KBM-7 (cell line): ENCODE measurements around the gene IFI27L2.

Experiments used
- DNase-seq: peaks from one replicate; pipeline ENCODE4 v3.0.0-alpha.2; 2015
- in situ Hi-C: fragments of 300-500 bp; cut with MboI; formaldehyde crosslinking; loops from 2 replicates; pipeline ENCODE4 v1.14.3; 2020; ENCODE audit warnings: low sequenced_read_pairs, low pct_unique_long_range_greater_than_20kb, mixed read lengths

IFI27L2 gene

DNA sequence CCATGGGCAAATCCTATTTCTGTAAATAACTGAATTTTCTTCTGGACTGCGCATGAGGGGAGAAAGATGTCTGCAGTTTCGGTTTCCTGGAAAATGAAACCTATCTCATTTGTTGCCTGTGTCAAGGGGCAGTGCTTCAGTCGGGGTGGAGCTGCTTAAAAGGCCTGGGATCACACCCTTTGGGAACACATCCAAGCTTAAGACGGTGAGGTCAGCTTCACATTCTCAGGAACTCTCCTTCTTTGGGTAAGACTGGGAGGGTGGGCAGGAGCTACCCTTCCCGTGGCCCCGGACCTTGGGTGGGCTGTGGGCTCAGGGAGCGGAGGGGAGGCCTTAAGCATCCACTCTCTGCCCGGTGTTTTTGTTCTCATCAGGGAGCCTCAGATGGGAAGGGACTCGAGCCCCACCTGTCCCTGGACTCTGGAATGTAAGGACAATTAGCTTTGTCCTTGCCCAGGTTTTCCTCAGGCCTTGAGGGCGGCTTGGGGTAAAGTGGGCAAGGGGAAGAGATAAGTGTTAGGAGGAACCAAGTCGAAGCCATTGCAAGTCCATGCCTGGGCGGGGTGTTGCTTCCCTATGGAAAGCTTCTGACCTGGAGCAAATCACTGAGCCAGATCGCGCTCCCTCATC is 18.7 kb downstream of the IFI27L2 start, which contains the start of gene IFI27:
Gene IFI27 (plus strand): TSS at position 185 of the 630 bp plus-strand sequence.
- DNase-seq, result no peak
- in situ Hi-C loops, result no loop called here

DNA sequence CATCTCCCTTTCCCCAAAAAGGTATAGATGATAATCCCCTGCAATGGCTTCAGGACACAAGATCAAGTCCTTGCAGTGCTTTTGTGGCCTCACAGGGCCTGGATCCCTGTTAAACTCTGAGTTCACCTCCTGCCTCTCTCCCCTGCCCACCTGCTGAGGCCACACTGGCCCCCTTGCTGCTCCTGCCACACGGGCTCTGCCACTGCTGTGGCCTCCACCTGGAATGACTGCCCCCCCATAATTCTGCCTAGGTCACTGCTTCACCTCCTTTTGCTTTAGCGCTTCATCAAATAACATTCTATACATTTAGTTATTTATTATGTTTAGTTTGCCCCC is 19.5 kb downstream of the IFI27L2 start:
- DNase-seq, result no peak
- in situ Hi-C loops, result no loop called here

DNA sequence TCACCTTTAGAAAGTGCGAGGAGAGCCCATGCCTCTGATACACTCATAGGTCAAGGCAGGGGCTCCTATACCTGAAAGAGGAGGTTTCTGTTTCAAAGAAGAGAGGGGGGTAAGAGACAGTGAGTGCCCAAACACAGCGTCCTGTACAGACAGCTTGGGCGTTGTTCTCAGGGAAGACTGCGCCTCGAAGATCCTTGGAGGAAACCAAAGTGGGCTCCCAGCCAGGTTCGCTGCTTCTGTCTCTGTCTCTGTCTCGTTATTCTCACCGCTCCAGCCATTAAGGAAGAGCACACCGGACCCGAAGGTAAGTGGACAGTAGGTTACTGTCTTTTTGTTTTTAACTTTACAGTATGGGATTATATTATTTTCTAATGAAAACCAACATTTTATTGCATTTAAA is 24.7 kb downstream of the IFI27L2 start:
- in situ Hi-C loops, result no loop called here
- no peak for DNase-seq

DNA sequence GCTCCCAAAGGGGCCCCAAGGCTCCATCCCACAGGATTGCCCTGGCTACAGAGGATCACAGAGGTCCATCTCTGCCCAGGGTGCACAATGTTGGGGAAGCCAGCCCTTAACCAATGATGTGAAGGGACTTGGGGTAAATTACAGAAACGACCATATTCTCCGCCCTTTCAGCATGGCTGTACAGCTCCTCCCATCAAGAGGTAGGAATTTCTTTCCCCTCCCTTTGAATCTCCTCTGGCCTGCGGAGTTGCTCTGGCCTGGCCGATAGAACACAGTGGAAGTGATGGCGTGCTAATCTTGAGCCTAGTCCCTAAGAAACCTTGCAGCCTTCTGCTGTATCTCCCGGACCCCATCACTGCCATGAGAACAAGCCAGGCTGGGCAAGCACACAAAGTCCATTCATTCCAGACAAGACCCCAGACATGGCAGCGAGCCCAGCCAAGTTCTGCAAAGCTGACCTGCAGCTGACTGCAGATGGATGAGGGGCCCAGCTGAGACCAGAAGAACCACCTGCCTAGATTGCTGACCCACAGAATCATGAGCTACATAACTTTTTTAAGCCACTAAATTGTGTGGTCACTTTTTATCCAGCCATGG is 25.8 kb downstream of the IFI27L2 start:
- in situ Hi-C loops, result no loop called here
- DNase-seq, result no peak

DNA sequence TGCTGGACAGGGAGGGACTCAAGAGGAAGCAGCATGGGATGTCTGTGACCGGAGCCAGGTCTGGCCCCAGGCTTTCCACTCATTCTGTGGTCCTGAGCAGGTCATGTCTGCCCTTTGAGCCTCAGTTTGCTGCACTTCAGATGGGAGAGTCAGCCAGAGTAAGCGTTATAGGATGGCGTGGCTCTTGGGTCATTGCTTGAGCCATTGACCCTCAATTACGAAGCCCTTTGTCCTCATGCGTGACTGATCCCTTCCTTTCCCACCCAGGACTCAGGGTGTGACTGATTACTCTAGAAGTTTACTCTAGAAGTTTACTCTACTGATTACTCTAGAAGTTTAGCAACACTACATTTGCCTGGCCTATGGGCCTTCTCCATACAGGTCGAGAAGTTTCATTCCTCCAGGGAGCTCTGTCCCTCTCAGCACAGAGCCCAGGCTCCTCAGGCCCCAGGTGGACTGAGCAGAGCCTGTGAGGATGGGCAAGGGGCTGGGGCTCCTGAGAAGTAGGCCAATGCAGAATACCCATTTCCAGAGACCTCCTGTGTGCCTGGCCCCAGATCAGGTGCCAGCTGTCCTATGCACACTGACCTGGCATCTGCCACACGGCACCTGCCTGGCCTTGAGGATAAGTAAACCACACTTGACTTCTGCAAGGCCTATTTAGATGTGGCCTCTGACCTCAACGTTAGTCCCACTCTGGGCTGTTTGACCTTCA is 26.5 kb downstream of the IFI27L2 start:
- DNase-seq, result no peak
- in situ Hi-C loops, result no loop called here

DNA sequence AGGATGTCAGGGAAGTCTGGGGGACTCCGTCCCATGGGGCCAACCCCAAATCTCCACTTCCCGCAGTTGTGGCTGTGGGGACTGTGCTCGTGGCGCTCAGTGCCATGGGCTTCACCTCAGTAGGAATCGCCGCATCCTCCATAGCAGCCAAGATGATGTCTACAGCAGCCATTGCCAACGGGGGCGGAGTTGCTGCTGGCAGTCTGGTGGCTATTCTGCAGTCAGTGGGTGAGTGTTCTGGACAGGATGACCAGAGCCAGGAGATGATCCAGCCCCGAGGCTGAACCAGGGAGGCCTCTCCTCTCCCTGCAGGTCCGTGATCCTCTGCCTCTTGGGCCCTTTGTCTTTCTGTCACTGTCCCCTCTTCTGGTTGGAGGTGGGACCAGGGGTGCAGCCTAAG is 27.7 kb downstream of the IFI27L2 start:
- in situ Hi-C loops, result no loop called here
- no peak for DNase-seq

DNA sequence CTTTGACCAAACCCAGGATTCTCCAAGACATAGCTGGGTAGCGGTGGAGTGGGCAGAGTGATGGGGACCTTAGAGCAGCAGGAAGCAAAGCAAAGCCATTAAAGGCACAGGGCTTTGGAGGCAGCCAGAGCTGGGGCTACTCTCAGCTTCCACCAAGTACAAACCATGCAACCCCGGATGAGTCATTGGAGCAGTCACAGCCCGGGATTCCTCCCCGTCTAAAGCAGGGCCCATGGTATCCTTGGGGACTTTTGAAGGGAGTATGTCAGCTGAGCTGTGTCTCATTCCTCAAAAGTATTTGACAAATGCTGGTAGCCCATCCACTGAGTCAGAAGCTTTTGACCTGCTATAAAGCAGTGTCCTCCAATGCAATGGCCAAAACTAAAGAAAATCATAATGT is 28.6 kb downstream of the IFI27L2 start:
- DNase-seq, result no peak

DNA sequence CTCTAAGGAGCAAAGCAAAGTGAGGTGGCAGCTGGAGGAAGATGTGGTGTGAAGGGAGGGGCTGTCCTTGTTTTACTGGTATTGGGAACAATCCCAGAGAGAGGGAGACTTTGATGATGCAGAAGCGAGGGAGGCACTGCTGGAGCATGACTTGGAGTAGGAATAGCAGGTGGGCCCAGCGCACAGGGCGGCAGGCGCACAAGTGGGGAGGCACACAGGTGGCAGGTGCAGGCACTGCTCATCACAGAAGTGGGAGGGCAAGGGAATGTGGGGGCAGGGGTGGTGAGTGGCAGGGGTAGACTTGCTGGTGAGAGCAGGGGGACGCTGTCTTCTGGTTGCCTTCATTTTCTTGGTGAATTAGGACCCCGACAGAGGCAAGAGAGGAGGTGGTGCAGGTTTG is 30.4 kb downstream of the IFI27L2 start:
- no peak for DNase-seq
- in situ Hi-C loops, result no loop called here

More for the DNA sequence above, 28.6 kb downstream of the IFI27L2 start:
- in situ Hi-C loops, result no loop called here

DNA sequence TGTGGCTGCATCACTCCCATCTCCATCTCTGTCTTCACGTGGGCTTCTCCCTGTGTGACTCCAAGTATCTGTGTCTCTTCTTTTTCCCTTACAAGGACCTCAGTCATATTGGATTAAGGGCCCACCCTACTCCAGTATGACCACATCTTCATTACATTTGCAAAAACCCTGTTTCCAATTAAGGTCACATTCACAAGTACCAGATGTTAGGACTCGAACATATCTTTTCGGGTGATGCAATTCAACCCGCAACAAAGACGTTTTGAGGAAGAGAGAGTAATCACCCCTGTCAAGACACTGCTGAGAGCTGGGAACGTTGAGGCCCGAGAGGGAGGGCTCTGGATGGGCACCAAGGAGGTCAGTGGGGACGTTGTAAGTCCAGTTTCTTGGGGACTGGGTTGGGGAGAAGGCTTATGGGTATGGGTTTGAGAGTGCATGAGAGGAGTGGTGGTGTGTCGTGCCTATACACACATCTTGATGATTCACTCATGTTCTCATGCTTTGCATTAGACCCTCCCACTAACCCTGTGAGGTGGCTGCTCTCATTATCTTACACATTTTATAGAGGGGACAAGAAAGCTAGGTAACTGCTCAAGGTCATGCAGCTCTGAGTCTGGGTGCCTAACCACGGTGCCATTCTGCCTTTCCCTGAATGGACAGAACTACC is 30.9 kb downstream of the IFI27L2 start:
- in situ Hi-C loops, result no loop called here
- DNase-seq, result no peak

DNA sequence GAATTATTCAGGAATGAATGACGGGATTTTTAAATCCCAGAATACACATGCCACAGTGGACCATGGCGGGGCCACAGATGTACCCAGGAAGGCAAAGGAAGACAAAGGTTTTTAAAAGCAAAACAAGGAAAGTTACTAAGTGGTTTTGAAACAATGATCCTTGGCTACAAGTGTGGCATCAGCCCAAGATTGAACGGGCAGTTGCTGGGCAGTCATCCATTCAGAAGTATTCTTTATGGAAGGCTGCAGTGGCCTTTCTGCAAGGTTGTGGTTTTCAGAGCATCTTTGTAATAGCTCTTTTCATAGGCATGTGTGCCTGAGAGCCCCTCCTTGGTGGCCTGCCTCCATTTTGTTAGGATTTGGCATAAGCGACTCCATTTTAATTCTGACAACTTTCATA is 32.3 kb downstream of the IFI27L2 start:
- in situ Hi-C loops, result no loop called here

DNA sequence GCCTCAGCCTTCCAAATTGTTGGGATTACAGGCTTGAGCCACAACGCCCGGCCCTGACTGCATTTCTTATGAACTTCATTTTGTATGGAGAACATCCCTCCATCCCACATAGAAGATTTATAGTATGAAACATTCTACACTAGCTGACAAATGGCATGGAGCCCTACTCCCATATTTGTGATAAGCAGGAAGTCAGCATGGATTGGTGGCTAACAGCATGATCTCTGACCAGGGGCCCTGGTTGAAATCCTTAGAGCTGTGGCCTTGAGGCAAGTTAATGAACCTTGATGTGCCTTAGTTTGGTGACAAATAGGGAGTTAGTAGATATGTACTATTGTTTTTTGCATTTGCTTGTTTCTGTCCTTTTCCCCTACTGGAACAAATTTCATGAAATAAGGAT is 36.0 kb downstream of the IFI27L2 start:
- DNase-seq, result no peak
- in situ Hi-C loops, result no loop called here

More for the DNA sequence above, 32.3 kb downstream of the IFI27L2 start:
- DNase-seq, result no peak

DNA sequence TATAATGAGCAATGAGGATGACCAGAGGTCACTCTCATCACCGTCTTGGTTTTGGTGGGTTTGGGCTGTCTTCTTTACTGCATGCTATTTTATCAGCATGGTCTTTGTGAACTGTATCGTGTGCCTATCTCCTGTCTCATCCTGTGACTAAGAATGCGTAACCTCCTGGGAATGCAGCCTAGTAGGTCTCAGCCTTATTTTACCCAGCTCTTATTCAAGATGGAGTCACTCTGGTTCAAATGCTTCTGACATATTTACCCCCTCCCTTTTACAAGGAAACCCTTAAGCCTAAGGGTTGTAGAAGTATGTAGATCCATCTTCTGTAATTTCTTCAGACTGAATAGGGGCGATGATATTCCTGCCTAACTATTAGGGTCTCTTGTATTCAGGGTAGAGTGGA is 39.9 kb downstream of the IFI27L2 start:
- in situ Hi-C loops, result no loop called here
- no peak for DNase-seq

DNA sequence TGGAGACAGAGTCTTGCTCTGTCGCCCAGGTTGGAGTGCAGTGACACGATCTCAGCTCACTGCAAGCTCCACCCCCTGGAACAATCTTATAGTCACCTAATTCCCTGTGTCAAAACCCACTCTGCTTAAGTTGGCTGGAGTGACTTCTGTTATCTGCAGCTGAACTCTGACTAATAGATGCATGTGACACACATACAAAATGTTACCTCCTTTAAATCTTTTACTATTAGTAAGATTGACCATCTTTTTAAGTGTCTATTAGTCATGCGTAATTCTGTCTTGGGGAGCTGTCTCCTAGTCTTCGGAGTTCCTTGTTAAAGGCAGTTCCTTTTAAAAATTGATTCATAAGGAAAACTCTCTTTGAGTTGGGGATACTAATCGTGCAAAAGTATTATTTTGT is 40.9 kb downstream of the IFI27L2 start:
- DNase-seq, result no peak
- in situ Hi-C loops, result no loop called here

DNA sequence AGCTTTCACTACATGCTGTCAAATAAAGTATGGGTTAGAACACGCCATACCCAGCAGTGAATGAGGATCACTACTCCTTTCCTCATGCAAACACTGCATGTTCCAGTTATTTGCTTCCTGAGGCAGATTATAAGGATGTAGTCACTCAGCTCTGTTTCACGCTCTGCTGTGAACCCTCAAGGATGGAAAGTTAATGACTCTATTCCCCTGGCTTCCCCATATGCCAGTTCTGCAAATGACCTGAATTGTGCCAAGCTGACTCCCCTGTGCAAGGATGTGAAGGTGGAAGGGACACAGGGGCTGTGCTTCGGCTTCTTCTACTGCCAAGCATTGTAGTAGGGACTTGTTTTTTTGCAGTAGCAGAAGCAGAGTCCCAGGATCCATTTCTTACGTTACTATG is 41.5 kb downstream of the IFI27L2 start:
- DNase-seq, result no peak
- in situ Hi-C loops, result no loop called here

DNA sequence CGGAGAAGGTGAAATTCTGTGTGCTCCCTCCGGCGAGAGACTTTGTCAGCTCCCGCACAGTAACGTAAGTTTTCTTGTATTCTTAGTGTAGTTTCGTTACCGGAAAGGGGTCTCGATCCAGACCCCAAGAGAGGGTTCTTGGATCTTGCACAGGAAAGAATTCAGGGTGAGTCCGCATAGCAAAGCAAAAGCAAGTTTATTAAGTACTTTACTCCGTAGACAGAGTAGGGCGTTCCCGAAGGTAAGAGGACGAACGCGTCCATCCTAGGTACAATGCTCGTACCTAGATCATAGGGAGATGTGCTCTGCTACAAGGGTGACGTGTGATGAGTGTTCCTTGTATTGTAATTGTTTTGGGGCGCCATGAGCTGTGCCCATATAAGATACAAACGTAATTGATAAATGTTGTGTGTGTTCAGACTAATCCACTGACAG is 48.0 kb downstream of the IFI27L2 start:
- in situ Hi-C loops, result no loop called here
- no peak for DNase-seq

DNA sequence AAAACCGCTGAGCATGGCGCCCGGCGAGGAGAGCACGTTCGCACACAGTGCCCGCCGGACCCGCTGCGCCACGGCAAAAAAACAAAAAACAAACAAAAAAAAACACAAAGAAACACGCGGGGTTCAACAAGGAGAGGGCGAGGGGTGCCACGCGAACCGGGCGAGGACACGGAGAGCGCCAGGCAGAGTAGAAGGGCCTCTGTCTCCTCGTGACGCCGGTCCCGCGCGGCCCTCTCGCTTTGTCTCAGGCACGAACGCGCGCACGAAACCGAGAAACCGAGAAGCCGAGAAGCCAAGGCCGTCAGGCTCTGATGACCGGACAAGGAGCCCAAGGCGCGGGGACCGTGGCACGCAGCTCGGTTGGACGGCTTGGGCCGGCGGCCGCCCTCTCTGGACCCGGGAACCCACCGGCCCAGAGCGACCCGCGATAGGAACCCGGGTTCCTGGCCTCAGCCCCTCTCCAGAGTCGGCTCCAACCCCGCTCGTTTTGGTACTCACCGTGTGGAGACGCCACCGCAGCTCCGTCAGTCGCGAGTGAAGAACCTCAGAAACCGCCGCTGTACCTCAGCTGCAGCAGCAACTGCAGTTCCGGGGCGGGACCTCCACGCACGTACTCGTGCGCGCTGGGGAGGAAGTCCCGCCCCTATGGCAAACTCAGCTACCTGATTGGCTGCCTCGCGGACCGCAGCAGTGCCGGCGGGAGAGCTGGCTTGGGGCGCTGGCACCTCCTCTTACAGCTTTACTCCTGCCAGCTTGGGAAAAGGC is 48.6 kb downstream of the IFI27L2 start, which contains the start of the genes DDX24 and IFI27L1:
Gene DDX24 (minus strand): TSS at position 582 of the 765 bp plus-strand sequence. CDS start 1,460 bp downstream, outside the sequence.
Gene IFI27L1 (plus strand): TSS at position 690 of the 765 bp plus-strand sequence. CDS start 15,628 bp downstream, outside the sequence.
- peak; percentile 93 for DNase-seq
- in situ Hi-C loops, result no loop called here

DNA sequence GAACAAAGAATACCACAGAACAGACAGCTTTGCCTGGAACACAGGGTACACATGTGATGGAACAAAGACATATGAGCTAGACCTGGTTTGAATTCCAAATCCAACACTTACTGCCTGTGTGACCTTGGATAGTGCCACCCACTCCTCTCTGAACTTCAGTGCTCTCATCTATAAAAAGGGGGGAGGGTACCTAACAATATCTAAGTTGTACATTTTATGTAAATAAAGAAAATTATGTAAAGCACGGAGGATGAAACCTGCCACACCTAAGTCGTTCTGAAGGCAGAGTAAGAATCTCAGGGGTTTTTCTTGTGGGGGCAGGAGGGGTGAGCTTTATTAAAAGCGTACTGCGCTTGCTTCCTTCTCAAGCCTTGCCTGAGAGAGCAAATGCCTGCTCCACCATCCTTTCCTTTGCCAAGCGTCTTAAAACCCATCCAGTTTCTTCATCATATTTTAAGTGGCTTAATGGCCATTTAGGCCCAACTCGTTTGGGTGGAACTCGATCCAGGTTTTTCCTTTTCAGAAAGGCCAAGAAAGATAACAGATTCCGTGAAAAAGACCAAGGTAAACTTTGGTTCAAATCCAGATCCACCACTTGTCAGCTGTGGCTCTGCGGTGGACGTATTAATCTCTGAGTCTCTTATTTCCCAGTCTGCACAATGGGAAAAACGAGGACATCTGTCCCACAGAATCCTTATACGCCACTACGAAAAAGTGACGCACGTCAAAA is 49.3 kb downstream of the IFI27L2 start:
- DNase-seq, result peak; percentile 24
- in situ Hi-C loops, result no loop called here

DNA sequence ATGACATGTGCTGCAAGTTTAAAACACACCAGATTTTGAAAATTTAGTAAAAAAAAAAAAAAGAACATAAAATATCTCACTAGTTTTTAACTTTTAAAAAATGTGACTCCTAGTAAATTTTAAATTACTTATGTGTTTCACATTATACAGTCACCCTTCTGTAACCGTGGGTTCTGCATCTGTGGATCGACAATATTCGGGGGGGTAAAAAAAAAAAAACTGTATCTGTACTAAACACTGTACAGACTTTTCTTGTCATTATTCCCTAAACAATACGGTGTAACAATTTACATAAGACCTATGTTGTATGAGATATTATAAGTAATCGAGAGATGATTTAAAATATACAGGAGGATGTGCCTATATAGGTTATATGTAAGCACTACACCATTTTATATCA is 51.6 kb downstream of the IFI27L2 start:
- in situ Hi-C loops, result no loop called here
- no peak for DNase-seq
